Measurements from ENCODE around the gene GABARAP. TPM values are rescaled to one million over a fixed set of nuclear protein-coding genes. Genes with fewer than 3 reads are reported as not detected.

Gene GABARAP
- total and polyA plus RNA-seq, 2 of the 8 experiments (the other 6 are each of a cell fraction or from before 2014, with no cell fraction given): 252 to 581 TPM

GRCh38 chr17:7236808-7237207, 5.4 kb downstream of the GABARAP start (continued):
- TF ChIP-seq RXRA (IDR thresholded peaks at IDR 0.05; ENCODE audit: insufficient read depth, low read depth, low read length) (no peak), NRF1 (IDR thresholded peaks at IDR 0.05; ENCODE audit: low read depth, low read length) (no peak), ZNF274 (IDR thresholded peaks at IDR 0.05; ENCODE audit: borderline replicate concordance, extremely low read depth, low read length) (no peak), POLR2AphosphoS5 (IDR thresholded peaks at IDR 0.05; ENCODE audit: low read depth, low read length) (no peak)
